Urothelium cell line (cell line): ENCODE measurements around the gene BMAL1.
A peak's percentile ranks its signal among the peaks of the same experiment; 100 is the strongest.

Experiments used
- DNase-seq: peaks from one replicate; pipeline ENCODE4 v3.0.0; 2011; ENCODE audit warnings: low spot score, mixed read lengths
- FAIRE-seq: peaks from 2 replicates; lab custom pipeline; 2011; peaks lifted over from hg19 to GRCh38; lab: Jason Lieb, UNC

The BMAL1 gene

GRCh38 chr11:13338427-13339069, 61.0 kb downstream of the BMAL1 start:
- FAIRE-seq: no peak

DNA sequence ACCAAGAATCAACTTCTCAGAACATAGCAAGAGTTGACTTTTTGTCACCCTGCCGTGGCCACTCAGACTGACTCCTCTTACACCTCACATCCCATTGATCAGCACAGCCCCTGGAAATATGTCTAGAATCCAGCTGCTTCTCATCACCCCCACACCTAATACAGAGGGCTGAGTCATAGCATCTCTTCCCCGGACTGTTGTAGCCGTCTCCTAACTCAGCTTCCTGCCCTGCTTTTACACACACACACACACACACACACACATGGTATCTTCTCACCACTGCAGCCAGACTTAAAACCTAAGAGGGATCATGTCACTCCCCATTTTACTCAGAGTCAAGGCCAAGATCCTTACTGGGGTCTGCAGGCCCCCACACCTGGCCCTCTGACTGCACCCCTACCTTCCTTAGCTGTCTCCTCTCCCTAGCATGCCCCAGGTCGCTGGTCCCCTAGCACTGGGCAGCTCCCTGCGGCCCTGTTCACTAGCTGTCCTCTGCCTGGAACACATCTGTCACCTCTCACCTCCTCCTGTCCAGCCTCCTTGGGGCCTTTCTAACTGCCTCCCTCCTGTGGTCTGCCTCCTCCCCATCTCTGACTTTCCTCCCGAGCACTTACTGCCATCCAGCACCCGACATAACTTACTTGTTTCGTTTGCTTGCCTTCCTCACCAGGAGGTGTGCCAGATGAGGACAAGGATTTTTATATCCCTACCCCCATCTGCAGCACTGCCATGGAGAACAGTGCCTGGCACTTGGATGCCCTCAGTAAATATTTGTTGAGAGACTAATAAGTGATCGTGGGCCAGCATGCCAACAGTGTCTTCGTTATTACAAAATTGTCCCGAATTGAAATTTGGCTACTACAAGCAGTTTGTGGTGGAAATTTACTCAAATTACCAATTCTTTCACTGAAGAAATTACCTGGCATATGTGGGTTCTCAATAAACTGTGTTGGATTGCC, 61.9 kb downstream of the BMAL1 start:
- DNase-seq (peak; percentile 88), FAIRE-seq (peak; percentile 89)

More at GRCh38 chr11:13338427-13339069, 61.0 kb downstream of the BMAL1 start:
- peak; percentile 66 for DNase-seq

DNA sequence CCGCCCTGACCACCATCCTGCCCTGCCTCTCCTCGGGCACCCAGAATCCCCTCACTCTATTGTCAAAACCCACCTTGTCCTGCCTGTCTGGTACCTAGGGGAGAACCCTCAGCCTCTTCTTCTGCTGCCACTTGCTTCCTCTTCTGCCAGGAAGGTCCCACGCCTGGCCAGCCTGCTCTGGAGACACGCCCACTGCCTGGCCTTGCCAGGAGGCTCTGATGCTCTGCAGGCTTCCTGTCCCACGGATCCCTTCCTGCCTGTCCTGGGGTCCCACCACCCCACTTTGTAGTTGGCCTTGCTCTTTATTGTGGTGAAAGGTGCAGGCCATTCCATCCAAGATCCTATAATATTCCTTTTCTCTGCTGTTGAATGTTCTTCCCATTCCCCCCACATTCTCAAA, 63.4 kb downstream of the BMAL1 start:
- DNase-seq (no peak), FAIRE-seq (no peak)

DNA sequence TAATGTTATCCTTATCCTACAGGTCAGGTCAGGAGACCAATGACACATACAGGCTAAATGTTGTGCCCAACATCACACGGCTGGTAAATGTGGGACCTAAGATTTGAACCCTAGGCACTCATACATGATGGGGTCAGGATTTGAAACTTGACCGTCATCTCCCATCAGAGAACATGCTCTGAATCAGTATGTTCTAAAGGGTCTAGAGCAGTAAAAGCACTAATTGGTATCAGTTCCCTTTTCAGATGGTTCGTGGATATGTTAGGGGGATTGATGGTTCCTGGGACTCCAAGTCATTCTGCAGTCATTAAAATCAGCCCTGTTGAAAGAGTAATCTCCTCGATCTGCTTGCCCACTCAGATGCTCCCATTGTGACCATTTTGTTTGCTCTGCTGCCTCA, 65.5 kb downstream of the BMAL1 start:
- no peak for DNase-seq
- no peak for FAIRE-seq

DNA sequence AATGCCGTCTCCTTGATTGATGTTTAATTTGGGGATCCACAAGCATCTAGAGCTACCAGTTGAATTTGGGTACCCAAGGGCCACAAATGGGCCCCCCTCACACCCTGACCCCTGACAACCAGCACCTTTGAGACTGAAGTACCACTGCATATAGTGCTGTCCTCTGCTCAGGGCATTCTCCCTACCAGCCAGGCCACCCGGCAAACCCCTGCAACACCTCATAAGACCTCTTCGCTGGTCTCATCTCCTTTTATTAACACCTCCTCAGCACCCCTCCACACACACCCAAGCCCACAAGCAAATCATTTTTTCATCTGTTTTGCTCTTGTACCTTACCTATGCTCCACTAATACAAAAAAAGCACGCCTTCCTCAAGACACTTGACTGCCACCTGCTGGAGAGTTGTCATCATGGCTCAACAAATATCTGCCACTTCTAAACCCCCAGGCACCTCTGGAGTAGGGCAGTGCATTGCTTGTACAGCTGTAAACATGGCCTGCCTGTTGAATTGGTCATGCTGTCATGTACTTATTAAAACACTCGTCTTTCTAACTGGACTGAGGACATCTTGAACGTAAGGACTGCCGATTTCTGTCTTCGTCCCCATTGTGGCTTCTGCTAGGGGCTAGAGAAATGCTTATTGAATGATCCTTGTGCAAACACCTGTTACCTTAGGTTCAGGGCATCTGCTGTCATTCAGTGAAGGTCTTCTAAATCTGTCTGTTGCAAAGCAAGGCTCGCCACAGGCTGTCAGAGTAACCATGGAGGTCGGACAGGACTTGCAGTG, 66.5 kb downstream of the BMAL1 start:
- peak; percentile 77 for FAIRE-seq
- peak; percentile 77 for DNase-seq

- no peak for FAIRE-seq
These were observed 67.2 kb downstream of the BMAL1 start for GRCh38 chr11:13344818-13345217.

DNA sequence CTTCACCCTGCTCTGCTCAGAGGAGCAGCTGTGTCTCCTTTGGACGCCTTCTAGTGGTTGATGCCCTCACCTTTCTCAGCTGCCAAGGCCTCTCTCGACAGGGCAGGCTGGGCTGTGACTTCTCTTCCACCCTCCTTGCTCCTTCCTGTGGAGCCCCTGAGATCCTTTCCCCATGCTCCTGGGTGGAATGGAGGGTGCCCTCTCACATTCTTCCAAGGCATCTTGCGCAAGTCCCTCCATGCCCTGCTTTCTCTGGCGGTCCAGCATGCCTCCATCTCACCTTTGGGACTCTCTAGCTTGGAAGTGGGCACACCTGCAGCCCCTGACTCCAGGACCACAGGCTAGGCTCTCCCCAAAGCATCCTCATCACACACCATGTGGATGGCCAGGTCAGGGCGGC, 68.9 kb downstream of the BMAL1 start:
- DNase-seq (no peak), FAIRE-seq (no peak)

More at GRCh38 chr11:13344818-13345217, 67.2 kb downstream of the BMAL1 start:
- DNase-seq: no peak

DNA sequence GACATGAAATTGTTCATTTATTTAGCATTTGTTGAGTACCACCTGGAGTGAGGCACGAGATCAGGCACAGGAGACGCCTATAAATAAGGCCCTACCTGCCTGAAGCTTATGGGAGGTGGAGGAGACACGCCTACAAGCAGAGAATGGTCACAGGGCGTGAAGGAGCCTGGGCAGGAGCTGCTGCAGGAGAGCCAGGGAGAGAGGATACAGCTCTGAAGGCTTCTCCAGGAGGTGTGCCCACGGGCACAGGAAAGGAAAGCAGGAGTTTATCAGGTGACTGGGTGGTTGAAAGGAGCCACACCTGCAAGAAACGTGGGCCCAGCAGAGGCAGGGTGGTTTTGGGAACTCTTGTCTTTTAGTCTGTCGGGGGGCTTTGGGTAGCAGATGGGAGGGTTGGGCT, 70.3 kb downstream of the BMAL1 start:
- no peak for DNase-seq
- FAIRE-seq: no peak

GRCh38 chr11:13348305-13348704, 70.7 kb downstream of the BMAL1 start:
- DNase-seq (no peak), FAIRE-seq (no peak)

DNA sequence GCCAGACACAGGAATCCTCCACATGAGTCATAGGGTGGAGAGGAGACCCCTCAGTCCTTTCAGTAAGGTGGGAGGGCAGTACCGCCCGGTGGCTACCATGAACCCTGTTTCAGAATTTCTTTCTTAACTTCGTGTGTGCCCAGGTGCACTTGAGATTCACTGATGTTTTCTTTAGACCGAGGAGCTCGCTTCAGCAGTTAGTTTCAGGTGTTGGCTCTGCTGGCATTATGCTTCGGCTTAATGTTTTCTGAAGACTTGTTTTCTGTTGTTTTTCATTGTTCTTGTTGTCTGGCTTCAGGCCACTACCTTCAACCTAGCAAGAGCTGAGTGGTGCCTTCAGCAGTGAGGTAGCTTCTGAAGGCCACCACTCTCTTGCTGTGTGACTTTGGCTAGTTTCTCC, 71.5 kb downstream of the BMAL1 start:
- FAIRE-seq (no peak), DNase-seq (no peak)

GRCh38 chr11:13349581-13349980, 72.0 kb downstream of the BMAL1 start:
- FAIRE-seq (no peak), DNase-seq (no peak)

DNA sequence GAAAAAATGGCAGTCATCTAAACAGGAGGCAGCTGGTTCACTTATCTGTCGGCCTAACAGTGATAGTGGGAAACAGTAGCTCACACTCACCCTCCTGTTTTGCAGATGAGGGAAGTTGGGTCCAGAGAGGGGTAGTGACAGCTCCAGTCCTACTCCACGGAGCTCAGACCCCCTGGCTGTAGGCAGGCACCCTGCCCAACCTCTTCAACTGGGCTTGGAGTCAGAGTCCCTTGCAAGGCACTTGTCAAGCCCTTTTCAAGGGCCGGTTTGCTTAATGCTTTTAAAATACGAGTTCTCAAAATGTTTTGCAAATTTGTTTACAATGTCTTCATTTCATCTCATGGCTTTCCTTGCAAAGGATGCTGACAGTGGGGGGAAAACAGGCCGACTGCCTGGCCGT, 75.1 kb downstream of the BMAL1 start:
- no peak for FAIRE-seq
- DNase-seq: no peak

DNA sequence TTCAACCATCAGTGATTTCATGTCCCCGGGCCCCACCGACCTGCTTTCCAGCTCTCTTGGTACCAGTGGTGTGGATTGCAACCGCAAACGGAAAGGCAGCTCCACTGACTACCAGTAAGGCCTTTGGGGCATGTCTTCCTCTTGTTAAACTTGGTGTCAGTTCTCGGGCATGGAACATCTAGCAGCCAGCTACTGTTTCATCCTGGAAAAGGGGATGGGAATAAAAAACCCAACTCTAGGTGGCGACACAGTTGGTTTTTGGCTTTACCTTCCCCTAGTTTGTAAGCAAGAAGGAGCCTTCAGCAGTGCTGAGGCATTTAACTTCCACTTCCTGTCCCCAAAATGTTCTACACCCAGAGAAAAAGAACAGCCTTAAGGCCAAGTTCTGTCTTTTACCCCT, 76.7 kb downstream of the BMAL1 start:
- DNase-seq (no peak), FAIRE-seq (no peak)

DNA sequence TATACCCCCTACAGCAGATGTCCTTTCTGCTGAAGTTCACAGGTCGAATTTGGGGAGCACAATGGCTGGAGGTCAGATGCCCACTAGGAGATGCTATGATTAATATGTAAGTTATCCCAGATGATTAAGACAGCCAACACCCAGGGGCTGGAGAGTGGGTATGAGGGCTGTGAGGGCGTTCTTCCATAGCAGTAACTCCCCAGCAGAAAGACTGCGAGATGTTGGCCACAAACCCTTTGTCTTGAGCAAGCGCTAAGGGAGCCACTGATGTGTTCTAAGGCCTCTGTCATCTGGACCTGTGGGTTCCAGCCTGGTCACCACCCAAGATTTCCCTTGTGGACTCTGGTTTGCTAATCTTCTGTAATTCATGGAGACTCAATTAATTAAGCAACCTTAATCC, 77.6 kb downstream of the BMAL1 start:
- no peak for DNase-seq
- no peak for FAIRE-seq

DNA sequence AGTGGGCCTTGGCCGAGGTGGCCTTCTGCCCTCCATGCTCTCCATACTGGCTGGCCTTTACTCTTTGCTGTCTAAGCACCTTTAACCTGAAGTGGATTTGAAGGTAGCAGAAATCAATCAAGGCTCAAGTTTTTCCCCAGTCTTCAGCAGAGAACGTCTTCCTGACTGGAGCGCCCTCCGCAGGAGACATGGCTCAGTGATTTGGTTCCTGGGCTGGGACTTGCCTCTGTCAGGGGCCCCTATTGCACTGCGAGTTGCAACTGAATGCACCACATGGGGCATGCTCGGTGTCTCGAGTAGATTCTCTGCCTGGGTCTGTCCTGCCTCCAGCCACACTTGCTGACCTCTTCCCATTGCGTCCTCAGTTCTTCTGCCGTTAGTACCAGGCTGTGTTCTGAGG, 79.6 kb downstream of the BMAL1 start:
- FAIRE-seq (peak; percentile 56), DNase-seq (no peak)

DNA sequence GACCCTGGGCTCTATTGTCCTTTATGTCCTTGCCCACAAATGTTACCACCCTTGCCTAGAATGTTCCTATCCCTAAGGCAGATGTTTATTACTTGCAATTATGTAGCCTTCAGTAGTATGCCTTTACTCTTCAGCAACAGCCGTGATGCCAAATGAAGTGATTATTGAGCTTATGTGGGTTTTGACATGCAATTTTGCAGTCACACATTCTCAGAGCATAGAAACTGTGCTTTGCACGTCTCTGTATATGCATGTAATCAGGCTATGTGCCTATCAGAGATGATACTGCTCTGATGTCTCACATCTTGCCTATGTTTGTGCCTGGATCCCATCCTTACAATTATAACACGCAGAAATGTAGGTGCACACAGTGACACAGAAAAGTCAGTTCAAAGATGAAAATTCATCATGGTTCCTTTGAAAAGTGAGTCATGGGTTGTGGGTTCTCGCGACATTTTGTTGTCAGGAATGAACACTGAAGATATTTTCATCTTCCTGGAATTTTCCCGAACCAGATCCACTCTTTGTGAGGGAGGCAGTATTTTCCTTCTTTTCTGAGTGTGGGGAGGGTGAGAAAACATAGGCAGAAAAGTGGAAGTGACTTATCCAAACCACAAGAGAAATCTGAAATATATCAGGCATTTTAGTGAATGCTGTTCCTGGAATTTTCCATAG, 81.1 kb downstream of the BMAL1 start:
- no peak for DNase-seq
- no peak for FAIRE-seq

- DNase-seq: no peak
- FAIRE-seq: no peak
These were observed 85.1 kb downstream of the BMAL1 start for GRCh38 chr11:13362596-13363109.

DNA sequence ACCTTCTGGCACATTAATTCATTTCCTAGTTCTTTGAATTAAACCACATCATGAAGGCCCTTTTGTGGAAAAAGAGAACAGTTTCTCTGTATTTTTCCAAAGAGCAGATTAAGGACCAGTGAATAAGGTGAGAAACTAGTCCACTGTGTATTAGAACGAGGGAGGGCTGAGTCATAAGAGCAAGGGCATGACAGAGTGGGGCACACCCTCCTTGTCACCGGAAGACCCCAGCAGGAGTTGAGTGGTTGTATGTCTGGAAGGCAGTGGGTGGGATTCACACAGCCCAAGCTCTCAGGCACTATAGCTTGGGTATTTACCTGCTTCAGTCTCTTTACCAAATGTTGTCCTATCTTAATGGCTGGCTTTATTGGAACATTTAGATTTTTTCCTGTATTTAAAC, 86.8 kb downstream of the BMAL1 start:
- DNase-seq (no peak), FAIRE-seq (no peak)

DNA sequence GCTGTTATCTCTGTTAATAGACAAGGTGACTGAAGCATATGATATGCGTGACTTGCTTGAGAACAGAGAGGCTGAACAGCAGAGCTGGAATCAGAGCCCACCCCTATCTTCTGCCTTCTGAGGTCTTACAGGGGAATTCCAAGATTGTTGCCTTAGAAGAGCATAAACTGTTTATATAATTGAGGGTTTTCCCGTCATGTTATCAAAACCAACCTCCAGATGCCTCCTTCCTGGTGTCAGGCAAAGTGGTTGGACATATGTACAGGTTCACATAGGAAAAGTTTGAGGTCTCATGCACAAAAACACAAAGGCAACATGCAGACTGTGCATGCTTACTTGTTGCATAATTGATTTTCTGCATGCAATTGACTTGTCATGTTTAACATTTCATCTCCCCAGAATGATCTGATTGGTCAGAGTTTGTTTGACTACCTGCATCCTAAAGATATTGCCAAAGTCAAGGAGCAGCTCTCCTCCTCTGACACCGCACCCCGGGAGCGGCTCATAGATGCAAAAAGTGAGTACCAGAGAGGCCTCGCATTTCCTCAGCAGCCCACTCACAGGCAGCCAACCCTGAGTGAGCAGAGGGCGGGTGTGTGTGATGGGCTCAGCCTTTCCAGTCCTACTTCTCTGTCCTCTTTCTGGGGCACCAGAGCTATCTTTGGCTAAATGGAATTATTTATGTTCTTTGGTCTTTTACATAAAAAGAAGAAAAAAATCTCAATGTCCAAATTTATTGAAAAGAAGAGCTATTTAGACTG, 88.9 kb downstream of the BMAL1 start:
- DNase-seq (no peak), FAIRE-seq (no peak)

- no peak for DNase-seq
- FAIRE-seq: no peak
These were observed 89.5 kb downstream of the BMAL1 start for GRCh38 chr11:13367115-13367514.
